Activated T-cell treated with anti-CD3 and anti-CD28 coated beads, Interleukin-2, amount 50 U/mL, for 48 hours (primary cell): ENCODE results near the gene CAMTA2.

ENCODE experiments used
- DNase-seq, 2 experiments: peaks; one replicate each; pipeline ENCODE4 v3.0.0-alpha.2; 2020

The CAMTA2 gene

DNA sequence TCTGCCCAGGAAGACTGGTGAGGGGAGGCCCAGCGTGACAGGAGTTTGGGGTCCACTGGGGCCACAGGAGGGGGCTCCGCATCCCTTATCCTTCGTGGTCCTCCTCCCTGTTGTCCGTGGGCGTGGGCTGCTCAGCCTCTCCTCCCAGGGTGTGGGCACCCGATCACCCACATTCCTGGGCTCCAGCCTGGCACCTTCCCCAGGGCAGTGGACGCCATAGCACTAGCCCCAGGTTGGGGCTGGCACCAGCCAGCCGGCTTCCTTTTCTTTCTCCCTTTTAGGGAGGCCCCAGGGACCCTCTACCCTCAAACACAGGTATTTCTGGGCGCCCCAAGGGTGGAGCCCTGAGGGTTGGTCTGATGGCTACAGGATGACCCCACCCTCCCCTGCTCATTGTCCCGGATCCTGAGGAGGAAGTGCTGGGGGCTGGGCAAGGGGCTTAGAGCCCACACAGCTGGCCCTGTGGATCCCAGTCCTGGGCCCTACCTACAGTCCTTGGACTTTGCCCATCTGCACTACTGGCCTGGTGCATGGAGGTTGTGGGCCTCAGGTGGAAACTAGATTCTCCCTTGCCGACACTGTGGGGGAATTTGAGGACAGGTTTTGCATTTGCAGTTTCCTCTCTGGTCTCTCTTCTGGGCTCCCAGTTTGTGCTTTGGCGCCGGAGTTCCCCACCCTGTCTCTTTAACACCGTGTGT, 11.4 kb upstream of the CAMTA2 start:
- DNase-seq = peak in 1 of 2 experiments; percentile 26

DNA sequence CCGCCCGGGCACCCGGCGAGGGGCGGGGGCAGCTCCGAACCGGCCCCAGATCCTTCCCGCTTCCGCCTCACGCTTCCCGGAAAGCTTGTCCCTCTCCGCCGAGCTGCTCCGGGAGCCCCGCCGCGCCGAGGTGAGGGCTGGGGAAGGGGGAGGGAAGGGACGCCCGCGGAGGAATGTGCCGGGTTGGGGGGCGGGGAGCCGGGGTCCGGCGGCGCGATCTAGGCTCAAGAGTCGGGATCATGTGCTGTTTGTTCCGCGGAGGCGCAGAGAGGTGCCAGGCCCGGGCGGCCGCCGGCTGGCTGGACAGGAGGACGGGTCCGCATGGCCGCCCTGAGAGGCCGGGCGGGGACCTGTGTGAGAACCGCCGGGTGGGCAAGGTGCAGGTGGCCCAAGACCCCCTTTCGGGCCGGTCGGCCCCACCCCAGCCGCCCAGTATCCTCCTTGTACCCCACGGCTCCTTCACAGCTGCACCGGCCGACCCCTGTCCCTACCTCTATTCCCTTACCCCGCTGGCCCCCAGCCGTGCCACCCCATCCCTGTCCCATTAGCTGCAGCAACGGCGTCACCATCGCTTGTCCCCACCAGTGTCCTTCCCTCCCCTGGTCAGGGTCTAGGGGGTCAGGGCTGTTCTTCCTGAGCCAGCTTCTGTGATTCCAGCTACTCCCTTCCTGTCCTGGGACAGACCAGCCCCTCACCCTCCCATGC, 10.7 kb upstream of the CAMTA2 start:
- DNase-seq = peak in 1 of 2 experiments; percentile 38

- peak; percentile 94 to 96 for DNase-seq
Measured at GRCh38 chr17:4997302-4998026, 10.0 kb upstream of the CAMTA2 start, which contains the start of the genes INCA1 and KIF1C. Gene INCA1 (minus strand): TSS chr17:4997522. CDS start chr17:4994437, 3,085 bp downstream. Gene KIF1C (plus strand): TSS chr17:4997950. CDS start chr17:5000247, 2,297 bp downstream.

GRCh38 chr17:4994081-4994595, 6.7 kb upstream of the CAMTA2 start:
- DNase-seq = no peak

DNA sequence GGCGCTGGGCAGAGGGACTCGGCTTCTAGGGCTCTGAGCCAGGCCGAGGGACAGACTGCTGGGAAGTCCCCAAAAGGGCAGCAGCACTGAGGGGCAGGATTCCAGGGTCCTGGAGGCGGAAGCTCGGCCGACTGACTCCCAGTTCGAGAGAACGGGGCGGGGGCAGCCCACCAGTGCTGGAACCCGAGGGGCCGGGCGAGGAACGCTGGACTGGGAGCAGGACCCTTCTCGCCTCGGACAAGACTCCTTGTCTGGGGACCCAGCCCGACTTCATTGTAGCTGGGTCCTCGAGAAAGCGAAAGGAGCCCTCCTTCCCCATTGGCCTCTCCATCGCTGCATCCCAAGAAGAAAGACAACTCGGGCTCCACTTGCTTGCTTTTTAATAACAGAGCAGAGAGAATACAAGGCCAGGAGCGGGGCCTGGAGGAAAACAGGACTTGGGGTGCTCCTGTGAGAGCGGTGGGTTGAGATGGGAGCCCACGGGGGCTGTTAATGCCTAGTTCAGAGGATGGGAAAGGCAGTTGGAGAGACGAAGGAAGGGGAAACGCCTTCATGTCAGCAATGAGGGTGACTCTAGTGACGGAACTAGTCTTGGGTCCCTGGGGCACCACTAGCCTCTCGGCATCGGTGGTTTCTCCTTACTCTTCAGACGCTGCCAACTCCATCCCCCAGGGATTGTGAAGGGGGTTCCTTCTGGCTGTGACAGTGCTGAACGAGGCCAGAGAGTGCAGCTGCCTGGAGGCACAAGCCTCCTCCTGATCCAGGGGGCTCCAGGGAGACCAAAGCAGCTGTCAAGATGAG, 492 bp upstream of the CAMTA2 start:
- DNase-seq = peak in 1 of 2 experiments; percentile 49

DNA sequence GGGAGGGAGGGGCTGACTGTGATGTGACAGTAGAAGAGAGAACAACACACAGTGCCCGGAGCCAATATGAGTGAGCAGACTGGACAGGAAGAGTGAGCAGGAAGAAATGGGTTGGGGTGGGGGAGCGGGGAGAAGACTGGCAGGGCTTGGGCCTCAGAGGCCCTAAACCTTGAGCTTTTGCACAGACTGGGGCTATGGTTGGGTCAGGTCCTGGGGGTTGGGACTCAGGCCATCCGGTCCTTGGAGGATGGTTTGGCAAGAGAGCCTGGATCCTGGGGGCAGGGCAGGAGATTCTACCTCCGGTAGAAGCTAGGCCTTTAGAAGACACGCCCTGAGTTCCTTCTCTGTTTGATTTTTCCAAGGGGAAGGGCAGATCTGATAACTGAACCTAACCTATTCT, 1.1 kb downstream of the CAMTA2 start:
- DNase-seq = no peak

GRCh38 chr17:4982305-4982704, 5.2 kb downstream of the CAMTA2 start:
- no peak for DNase-seq

DNA sequence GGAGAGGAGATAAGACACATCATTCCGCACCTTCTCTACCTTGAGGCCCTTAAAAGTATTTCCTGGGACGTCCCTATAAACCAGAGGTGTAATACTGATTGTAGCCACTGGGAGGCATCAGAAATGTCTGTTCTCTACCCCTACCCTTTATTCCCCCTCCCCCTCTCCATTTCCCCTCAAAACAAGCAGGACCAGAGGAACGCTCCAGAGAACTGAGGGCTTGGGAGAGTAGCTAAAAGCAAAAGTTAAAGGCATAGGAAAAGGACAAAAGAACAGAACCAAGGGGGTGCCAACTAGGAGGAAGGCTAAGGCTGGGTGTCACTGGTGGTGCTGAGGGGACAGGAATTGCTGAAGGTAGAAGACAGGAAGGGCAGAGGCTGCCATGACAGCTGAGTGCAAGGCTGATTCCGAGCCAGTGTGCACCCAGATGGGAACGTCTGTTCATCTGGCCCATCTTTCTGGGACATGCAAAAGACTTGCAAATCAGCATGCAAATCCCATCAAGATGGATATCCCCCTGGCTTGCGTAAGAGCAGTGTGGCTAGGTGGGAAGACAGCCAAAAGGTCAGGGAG, 6.7 kb downstream of the CAMTA2 start:
- DNase-seq = peak; percentile 43 to 56

DNA sequence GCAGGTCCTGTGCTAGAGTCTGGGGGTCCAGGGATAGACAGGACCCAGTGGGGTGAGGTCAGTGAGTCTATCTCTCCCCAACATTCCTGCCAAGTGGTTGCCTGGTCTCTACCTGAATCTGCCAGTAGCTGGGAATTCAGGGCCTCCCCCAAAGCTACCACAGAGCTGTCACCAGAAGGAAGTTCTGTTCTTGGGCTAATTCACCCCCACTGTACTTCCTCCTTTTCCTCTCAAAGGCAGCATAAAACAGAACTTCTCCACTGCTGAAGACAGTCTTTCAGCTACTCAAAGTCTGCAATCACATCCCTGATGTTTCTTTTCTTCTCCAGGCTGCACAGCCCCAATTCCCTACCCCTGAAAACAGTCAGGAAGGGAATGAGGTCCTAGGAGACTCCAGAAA, 8.7 kb downstream of the CAMTA2 start:
- no peak for DNase-seq

DNA sequence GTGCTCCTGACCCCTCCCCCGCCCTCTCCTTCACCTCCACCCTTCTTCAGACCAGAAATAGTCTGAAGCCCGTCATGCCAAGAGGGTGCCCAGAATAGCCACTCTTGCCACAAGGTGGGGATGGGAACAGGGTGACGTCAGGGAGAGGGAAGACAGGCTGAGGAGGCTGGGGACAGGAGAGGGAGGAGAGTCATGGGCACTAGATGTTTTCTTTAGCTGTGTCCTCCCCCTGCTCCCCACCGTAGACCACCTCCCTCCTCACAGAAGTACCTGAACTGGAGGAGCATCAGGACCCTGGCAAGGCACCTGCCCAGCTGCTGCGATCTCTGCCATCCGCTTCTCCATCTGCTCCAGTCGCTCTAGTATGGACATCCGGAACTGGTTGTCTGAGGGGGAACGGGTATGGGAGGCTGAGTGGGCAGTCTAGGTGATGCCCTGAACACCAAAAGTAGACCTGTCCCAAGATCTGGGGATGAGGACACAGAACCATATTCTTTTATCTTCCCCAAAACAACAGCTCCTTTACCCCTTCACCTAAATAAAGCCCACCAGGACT, 13.3 kb downstream of the CAMTA2 start:
- no peak for DNase-seq

- DNase-seq = no peak
Measured at GRCh38 chr17:4973256-4974114, 14.0 kb downstream of the CAMTA2 start.

- DNase-seq = no peak
Measured at GRCh38 chr17:4972752-4973151, 14.7 kb downstream of the CAMTA2 start.

GRCh38 chr17:4972322-4972721, 15.2 kb downstream of the CAMTA2 start:
- DNase-seq = no peak

DNA sequence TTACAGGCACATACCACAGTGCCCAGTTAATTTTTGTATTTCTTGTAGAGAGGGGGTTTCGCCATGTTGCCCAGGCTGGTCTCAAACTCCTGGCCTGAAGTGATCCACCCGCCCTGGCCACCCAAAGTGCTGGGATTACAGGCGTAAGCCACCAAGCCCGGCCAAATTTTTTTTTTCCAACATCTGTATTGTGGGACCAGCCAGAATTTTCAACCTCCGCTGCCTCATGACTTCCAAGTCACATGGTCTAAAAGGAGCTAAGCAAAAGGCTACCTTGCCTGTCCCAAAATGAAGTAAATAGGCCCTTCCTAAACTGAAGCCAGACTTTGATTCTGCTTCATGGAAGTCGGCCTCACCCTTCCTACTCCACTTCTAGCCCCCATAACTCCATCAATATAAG, 15.6 kb downstream of the CAMTA2 start:
- no peak for DNase-seq

DNA sequence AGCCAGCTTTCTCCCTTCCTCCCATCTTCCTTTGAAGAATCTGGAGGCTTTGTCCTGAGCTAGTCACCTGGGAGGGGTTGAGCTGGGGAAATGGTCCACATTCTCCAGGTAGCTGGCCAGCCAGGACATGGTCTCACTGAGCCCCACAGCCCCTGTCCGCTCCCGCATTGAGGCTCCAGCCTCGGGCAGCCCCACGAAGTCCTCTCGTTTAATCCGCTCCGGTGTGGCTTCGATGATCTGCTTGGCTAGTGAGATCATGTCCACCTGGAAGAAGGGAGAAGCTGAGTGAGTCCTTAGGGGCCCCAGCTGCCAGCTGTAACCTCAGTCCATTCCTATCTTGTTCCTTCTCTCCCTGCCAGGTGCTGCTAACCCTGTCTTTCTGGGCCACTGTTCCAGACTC, 17.2 kb downstream of the CAMTA2 start:
- DNase-seq = no peak

DNA sequence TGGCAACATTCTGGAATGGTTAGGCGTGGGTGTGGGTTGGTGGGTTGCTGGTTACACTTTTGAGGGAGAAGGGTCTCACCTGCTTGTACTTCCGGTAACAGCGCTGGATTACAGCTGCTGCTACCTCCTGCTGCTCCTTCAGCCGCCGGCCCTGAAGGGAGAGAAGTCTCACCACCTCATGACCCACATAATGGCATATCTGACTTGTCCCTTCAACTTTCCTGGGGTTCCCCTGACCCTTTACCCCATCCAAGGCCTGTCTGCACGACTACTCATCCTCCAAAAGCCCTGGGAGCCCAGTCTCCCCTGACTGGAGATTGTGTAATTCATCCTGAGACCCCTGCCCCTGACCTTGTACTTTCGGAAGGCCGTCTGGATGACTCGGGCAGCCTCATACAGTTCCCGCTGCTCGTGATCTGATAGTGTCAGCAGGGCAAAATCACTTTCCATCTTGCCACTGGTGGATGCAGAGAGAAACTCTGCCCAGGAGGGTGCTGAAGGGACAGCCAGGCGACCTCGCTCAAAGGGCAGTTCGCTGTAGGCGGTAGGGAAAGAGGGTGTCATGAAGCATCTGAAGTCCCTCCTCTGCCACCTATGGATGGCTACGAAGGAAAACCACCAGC, 17.8 kb downstream of the CAMTA2 start:
- peak in 1 of 2 experiments; percentile 76 for DNase-seq

GRCh38 chr17:4969047-4969550, 18.4 kb downstream of the CAMTA2 start:
- peak in 1 of 2 experiments; percentile 79 for DNase-seq

- DNase-seq = peak; percentile 65 to 66
Measured at GRCh38 chr17:4968486-4969046, 18.9 kb downstream of the CAMTA2 start.
